Prostate gland (tissue), 2 donors: Measurements from ENCODE around the gene POMC. TPM values are rescaled to one million over a fixed set of nuclear protein-coding genes. Genes with fewer than 3 reads are reported as not detected.

Experiments
- DNase-seq: peaks from one replicate; pipeline ENCODE4 v3.0.0-alpha.2; 2019; ENCODE audit warnings: low spot score
- H3K27ac ChIP-seq, 2 donors: fragments of 200-600 bp; sonication (generic); 2 replicates each; pipeline ENCODE4 v1.5.1; 2017 to 2019
- H3K27me3 ChIP-seq: fragments of 200-600 bp; sonication (generic); replicated peaks from 2 replicates; pipeline ENCODE4 v1.5.1; 2019; ENCODE audit not compliant: insufficient read depth
- H3K36me3 ChIP-seq, 2 donors: fragments of 200-600 bp; sonication (generic); 1 replicate in 1 of 2; 2 replicates in 1 of 2; pipeline versions ENCODE4 v1.5.1 to v1.8.1; 2017 to 2019
- H3K4me1 ChIP-seq: fragments of 200-600 bp; sonication (generic); replicated peaks from 2 replicates; pipeline ENCODE4 v1.5.1; 2019
- H3K4me3 ChIP-seq, 2 donors: fragments of 200-600 bp; sonication (generic); 2 replicates each; pipeline ENCODE4 v1.5.1; 2017 to 2019
- H3K9me3 ChIP-seq: fragments of 200-600 bp; sonication (generic); 2 replicates; pipeline ENCODE4 v1.5.1; 2017
- POLR2A ChIP-seq: fragments of 450-650 bp; IDR thresholded peaks from one replicate; pipeline ENCODE4 v1.6.1; 2016; ENCODE audit warnings: antibody characterized with exemption, mild to moderate bottlenecking
- POLR2AphosphoS5 ChIP-seq: sonication (generic); formaldehyde crosslinking; IDR thresholded peaks from one replicate; pipeline ENCODE4 v1.6.1; 2017; ENCODE audit warnings: antibody characterized with exemption
- WGBS: methylation state at CpG from one replicate; pipeline ENCODE4 v1.1.5; 2018; 5-methylcytosine and 5-hydroxymethylcytosine counted together
- intact Hi-C: fragments of 100-400 bp; cut with DNase I; formaldehyde crosslinking; loops from one replicate; pipeline ENCODE4 v1.14.2; 2022
- total RNA-seq, 2 donors: library from RNA; depleted of rRNA; stranded (reverse); fragments of >200 nt; gene quantifications; one replicate each; pipeline ENCODE4 v1.1.0, GENCODE V29; 2016
- TF ChIP-seq, protein P1 (sequence below), 4 experiments: fragments of 200-600 bp in 2 of 4; fragments of 450-650 bp in 2 of 4; sonication (generic) in 2 of 4; IDR thresholded peaks; 1 replicate in 3 of 4; 2 replicates in 1 of 4; pipeline ENCODE4 v1.5.1; 2016 to 2019; ENCODE audit warnings: antibody characterized with exemption in 4 of 4, mild to moderate bottlenecking in 2 of 4, moderate library complexity in 2 of 4

The POMC gene
- total RNA-seq, 2 donors from 2014 or later: 2.6 to 31.0 TPM

DNA sequence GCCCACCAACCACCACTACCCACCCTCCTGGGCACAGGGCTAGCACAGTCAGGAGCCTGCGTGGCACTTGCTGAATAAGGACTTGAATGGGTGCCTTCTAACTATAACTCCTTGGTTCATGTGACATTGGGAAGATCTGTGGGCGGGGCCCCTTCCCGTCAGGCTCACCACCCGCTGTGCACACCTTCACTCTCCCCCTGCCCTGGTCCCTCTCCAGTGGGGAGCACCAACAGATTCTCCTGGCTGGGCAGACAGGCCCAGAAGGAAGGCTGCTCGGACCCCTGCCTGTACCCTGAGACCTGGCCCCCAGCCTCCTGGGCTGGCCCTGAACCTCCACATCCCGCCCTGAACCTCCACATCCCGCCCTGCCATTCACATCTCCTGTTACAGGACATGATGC, 33.4 kb upstream of the POMC start:
- intact Hi-C loops: no loop called here
- Histone ChIP-seq H3K9me3 (no peaks in the 10 kb centered on the region), H3K27ac (no peak overlapping the region), H3K4me3 (no peak overlapping the region), H3K36me3 (no peaks in the 10 kb centered on the region), H3K27me3 (no peaks in the 10 kb centered on the region), H3K4me1 (peaks cover 5% of the 10 kb centered on the region)
- TF ChIP-seq POLR2AphosphoS5: no peak
- TF ChIP-seq POLR2A: no peak
- TF ChIP-seq, protein P1, sequence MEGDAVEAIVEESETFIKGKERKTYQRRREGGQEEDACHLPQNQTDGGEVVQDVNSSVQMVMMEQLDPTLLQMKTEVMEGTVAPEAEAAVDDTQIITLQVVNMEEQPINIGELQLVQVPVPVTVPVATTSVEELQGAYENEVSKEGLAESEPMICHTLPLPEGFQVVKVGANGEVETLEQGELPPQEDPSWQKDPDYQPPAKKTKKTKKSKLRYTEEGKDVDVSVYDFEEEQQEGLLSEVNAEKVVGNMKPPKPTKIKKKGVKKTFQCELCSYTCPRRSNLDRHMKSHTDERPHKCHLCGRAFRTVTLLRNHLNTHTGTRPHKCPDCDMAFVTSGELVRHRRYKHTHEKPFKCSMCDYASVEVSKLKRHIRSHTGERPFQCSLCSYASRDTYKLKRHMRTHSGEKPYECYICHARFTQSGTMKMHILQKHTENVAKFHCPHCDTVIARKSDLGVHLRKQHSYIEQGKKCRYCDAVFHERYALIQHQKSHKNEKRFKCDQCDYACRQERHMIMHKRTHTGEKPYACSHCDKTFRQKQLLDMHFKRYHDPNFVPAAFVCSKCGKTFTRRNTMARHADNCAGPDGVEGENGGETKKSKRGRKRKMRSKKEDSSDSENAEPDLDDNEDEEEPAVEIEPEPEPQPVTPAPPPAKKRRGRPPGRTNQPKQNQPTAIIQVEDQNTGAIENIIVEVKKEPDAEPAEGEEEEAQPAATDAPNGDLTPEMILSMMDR (IDR thresholded peaks at IDR 0.05): no peak
- no peak for DNase-seq
- 84% methylated on average over 6 of the region's 7 CpGs for WGBS

GRCh38 chr2:25201265-25201664, 32.9 kb upstream of the POMC start:
- Histone ChIP-seq H3K27me3 (no peaks in the 10 kb centered on the region), H3K4me1 (peaks cover 5% of the 10 kb centered on the region), H3K27ac (no peak overlapping the region), H3K36me3 (no peaks in the 10 kb centered on the region), H3K4me3 (no peak overlapping the region), H3K9me3 (no peaks in the 10 kb centered on the region)
- intact Hi-C loops: no loop called here
- 87% methylated on average over 6 of the region's 6 CpGs for WGBS
- no peak for DNase-seq
- TF ChIP-seq, protein P1 (IDR thresholded peaks at IDR 0.05): no peak
- TF ChIP-seq POLR2AphosphoS5 (no peak), POLR2A (no peak)

DNA sequence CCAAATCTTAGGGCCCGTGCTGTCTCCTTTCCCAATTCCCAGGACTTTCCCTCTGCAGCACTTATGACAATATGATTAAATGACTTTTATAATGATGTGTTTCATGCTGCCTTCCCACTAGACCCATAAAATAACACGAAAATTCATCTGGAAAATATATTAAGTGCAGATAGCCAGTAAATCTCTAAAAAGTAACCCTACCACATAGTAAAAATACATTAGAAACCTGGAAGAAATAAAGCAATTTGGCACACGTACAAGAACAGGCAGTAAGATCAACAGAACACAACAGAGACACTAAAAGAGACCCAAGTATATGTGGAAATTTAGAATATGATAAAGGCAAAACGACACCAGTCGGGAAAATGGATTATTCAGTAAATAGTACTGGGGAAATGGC, 30.2 kb upstream of the POMC start:
- peaks cover 5% of the 10 kb centered on the region for H3K4me1 ChIP-seq
- no peaks in the 10 kb centered on the region for H3K27me3 ChIP-seq
- TF ChIP-seq POLR2A (no peak), POLR2AphosphoS5 (no peak)
- TF ChIP-seq, protein P1 (IDR thresholded peaks at IDR 0.05): no peak
- H3K27ac ChIP-seq: no peak overlapping the region
- H3K9me3 ChIP-seq: no peaks in the 10 kb centered on the region
- WGBS: 27% methylated on average over 5 of the region's 5 CpGs
- intact Hi-C loops: loop anchor here (10.0 kb wide), 1 partner anchor 224 kb away; the partner anchor contains the start of gene DNAJC27
- no peak for DNase-seq
- H3K36me3 ChIP-seq: no peaks in the 10 kb centered on the region
- no peak overlapping the region for H3K4me3 ChIP-seq

DNA sequence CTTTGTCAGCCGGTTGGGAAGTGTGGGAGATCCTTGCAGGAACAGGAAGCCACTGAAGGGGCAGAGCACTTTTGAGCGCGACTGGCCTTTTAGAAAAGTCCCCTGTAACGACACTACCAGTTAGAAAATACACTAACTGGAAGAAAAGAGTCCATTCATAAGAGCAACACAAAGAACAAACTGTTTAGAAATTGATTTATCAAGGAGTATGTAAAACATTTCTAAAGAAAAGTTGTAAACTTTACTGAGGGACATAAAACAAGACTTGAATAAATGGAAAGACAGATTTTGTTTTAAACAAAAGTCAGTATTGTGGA, 29.8 kb upstream of the POMC start:
- Histone ChIP-seq H3K27ac (no peak overlapping the region), H3K4me3 (no peak overlapping the region), H3K27me3 (no peaks in the 10 kb centered on the region), H3K36me3 (no peaks in the 10 kb centered on the region), H3K4me1 (peaks cover 5% of the 10 kb centered on the region), H3K9me3 (no peaks in the 10 kb centered on the region)
- intact Hi-C loops: loop anchor here (10.0 kb wide), 1 partner anchor 223 kb away; the partner anchor contains the start of gene DNAJC27
- DNase-seq: no peak
- 36% methylated on average over 4 of the region's 4 CpGs for WGBS
- TF ChIP-seq, protein P1 (IDR thresholded peaks at IDR 0.05): no peak
- TF ChIP-seq POLR2A (no peak), POLR2AphosphoS5 (no peak)

- intact Hi-C loops: loop anchor here (10.0 kb wide), 1 partner anchor 223 kb away; the partner anchor contains the start of gene DNAJC27
- DNase-seq: no peak
Measured at GRCh38 chr2:25197336-25198208, 29.2 kb upstream of the POMC start.

More at GRCh38 chr2:25197336-25198208, 29.2 kb upstream of the POMC start:
- TF ChIP-seq POLR2A: no peak
- Histone ChIP-seq H3K27ac (no peak overlapping the region), H3K9me3 (no peaks in the 10 kb centered on the region), H3K27me3 (no peaks in the 10 kb centered on the region), H3K36me3 (no peaks in the 10 kb centered on the region), H3K4me1 (peaks cover 5% of the 10 kb centered on the region), H3K4me3 (no peak overlapping the region)
- 52% methylated on average over 12 of the region's 12 CpGs for WGBS
